HG02610 (cell line): ENCODE results near the gene GFOD1.
A peak's percentile ranks its signal among the peaks of the same experiment; 100 is the strongest.

Experiments
- ATAC-seq: cut with Tn5 transposase; IDR thresholded peaks from one replicate; pipeline ENCODE4 v1.9.1; 2021; ENCODE audit warnings: mild to moderate bottlenecking, moderate library complexity; ENCODE audit not compliant: unreplicated experiment

GFOD1 gene

GRCh38 chr6:13360671-13361540, 126.5 kb downstream of the GFOD1 start:
- no peak for ATAC-seq

- ATAC-seq, result no peak
Observed at GRCh38 chr6:13359287-13359686, 128.1 kb downstream of the GFOD1 start.

GRCh38 chr6:13358511-13358910, 128.9 kb downstream of the GFOD1 start:
- ATAC-seq, result no peak

GRCh38 chr6:13357551-13358075, 129.8 kb downstream of the GFOD1 start:
- ATAC-seq, result no peak

GRCh38 chr6:13355999-13356785, 131.2 kb downstream of the GFOD1 start:
- peak; percentile 84 for ATAC-seq

GRCh38 chr6:13355043-13355945, 132.1 kb downstream of the GFOD1 start:
- ATAC-seq, result peak; percentile 65

- ATAC-seq, result no peak
Observed at GRCh38 chr6:13354331-13355042, 132.9 kb downstream of the GFOD1 start.

GRCh38 chr6:13352165-13352564, 135.2 kb downstream of the GFOD1 start:
- no peak for ATAC-seq

- ATAC-seq, result no peak
Observed at GRCh38 chr6:13351271-13351670, 136.1 kb downstream of the GFOD1 start.

GRCh38 chr6:13349811-13350506, 137.4 kb downstream of the GFOD1 start:
- ATAC-seq, result no peak

- ATAC-seq, result no peak
Observed at GRCh38 chr6:13348334-13349113, 138.9 kb downstream of the GFOD1 start.

- no peak for ATAC-seq
Observed at GRCh38 chr6:13346245-13346644, 141.2 kb downstream of the GFOD1 start.

- ATAC-seq, result no peak
Observed at GRCh38 chr6:13342414-13343019, 144.9 kb downstream of the GFOD1 start.

- ATAC-seq, result peak; percentile 40
Observed at GRCh38 chr6:13339863-13340630, 147.4 kb downstream of the GFOD1 start.

GRCh38 chr6:13338038-13338437, 149.4 kb downstream of the GFOD1 start:
- no peak for ATAC-seq

GRCh38 chr6:13336553-13336952, 150.8 kb downstream of the GFOD1 start:
- ATAC-seq, result no peak

GRCh38 chr6:13334953-13335352, 152.4 kb downstream of the GFOD1 start:
- ATAC-seq, result no peak

- ATAC-seq, result no peak
Observed at GRCh38 chr6:13332349-13332706, 155.1 kb downstream of the GFOD1 start.
